H9 (cell line): Measurements from ENCODE around the gene MMEL1. TPM values are rescaled to one million over a fixed set of nuclear protein-coding genes. Genes with fewer than 3 reads are reported as not detected.

ENCODE experiments used
- DNase-seq: peaks from one replicate; pipeline ENCODE4 v3.0.0-alpha.2; 2017
- H2AFZ ChIP-seq: one replicate; pipeline ENCODE4 v1.6.1; 2013; ENCODE audit warnings: mild to moderate bottlenecking, low read length, control low read depth, moderate library complexity
- H2AK5ac ChIP-seq: 2 replicates; pipeline ENCODE4 v1.6.1; 2013; ENCODE audit warnings: low read length, control low read depth, mixed read lengths; ENCODE audit not compliant: insufficient read length
- H2BK120ac ChIP-seq: one replicate; pipeline ENCODE4 v1.6.1; 2013; ENCODE audit warnings: low read depth, mild to moderate bottlenecking, low read length, control low read depth, inconsistent platforms; ENCODE audit not compliant: poor library complexity, severe bottlenecking
- H2BK12ac ChIP-seq: 2 replicates; pipeline ENCODE4 v1.6.1; 2013; ENCODE audit warnings: low read length, control low read depth, mixed read lengths, low read depth; ENCODE audit not compliant: insufficient read length
- H2BK15ac ChIP-seq: 2 replicates; pipeline ENCODE4 v1.6.1; 2013; ENCODE audit warnings: low read depth, low read length, control low read depth
- H2BK20ac ChIP-seq: one replicate; pipeline ENCODE4 v1.6.1; 2013; ENCODE audit warnings: low read depth, mild to moderate bottlenecking, low read length, control low read depth, inconsistent platforms; ENCODE audit not compliant: poor library complexity, severe bottlenecking
- H2BK5ac ChIP-seq: 2 replicates; pipeline ENCODE4 v1.6.1; 2013; ENCODE audit warnings: low read length, control low read depth, mixed read lengths; ENCODE audit not compliant: insufficient read length
- H3K14ac ChIP-seq: 2 replicates; pipeline ENCODE4 v1.6.1; 2013; ENCODE audit warnings: low read length, control low read depth; ENCODE audit not compliant: insufficient read depth
- H3K18ac ChIP-seq: 2 replicates; pipeline ENCODE4 v1.6.1; 2013; ENCODE audit warnings: low read depth, mild to moderate bottlenecking, mixed read lengths, low read length, control low read depth; ENCODE audit not compliant: insufficient read length
- H3K23ac ChIP-seq: 2 replicates; pipeline ENCODE4 v1.6.1; 2013; ENCODE audit warnings: low read length, control low read depth, mixed read lengths, low read depth; ENCODE audit not compliant: insufficient read length
- H3K23me2 ChIP-seq: 2 replicates; pipeline ENCODE4 v1.6.1; 2013; ENCODE audit warnings: low read depth, mild to moderate bottlenecking, mixed read lengths, low read length, control low read depth; ENCODE audit not compliant: insufficient read length, poor library complexity, severe bottlenecking
- H3K27ac ChIP-seq: 2 replicates; pipeline ENCODE4 v1.5.1; 2013; ENCODE audit warnings: low read length, control low read depth, mixed read lengths, low read depth; ENCODE audit not compliant: insufficient read length
- H3K27me3 ChIP-seq: 2 replicates; pipeline ENCODE4 v1.6.1; 2013; ENCODE audit warnings: low read length, control low read depth, inconsistent platforms; ENCODE audit not compliant: insufficient read depth
- H3K4ac ChIP-seq: 2 replicates; pipeline ENCODE4 v1.6.1; 2013; ENCODE audit warnings: low read depth, mild to moderate bottlenecking, control low read depth, inconsistent platforms, low read length, moderate library complexity
- H3K4me1 ChIP-seq: 2 replicates; pipeline ENCODE4 v1.6.1; 2013; ENCODE audit warnings: low read length, control low read depth, inconsistent platforms; ENCODE audit not compliant: insufficient read depth
- H3K4me2 ChIP-seq: 2 replicates; pipeline ENCODE4 v1.6.1; 2013; ENCODE audit warnings: low read length, control low read depth, mixed read lengths; ENCODE audit not compliant: insufficient read length, insufficient read depth
- H3K56ac ChIP-seq: 2 replicates; pipeline ENCODE4 v1.6.1; 2013; ENCODE audit warnings: low read depth, mild to moderate bottlenecking, mixed read lengths, low read length, control low read depth; ENCODE audit not compliant: insufficient read length
- H3K79me1 ChIP-seq: 2 replicates; pipeline ENCODE4 v1.6.1; 2013; ENCODE audit warnings: low read depth, mild to moderate bottlenecking, moderate library complexity, low read length, control low read depth, inconsistent platforms; ENCODE audit not compliant: insufficient read depth, poor library complexity, severe bottlenecking
- H3K79me2 ChIP-seq: 2 replicates; pipeline ENCODE4 v1.6.1; 2013; ENCODE audit warnings: low read length, control low read depth, inconsistent platforms; ENCODE audit not compliant: insufficient read depth
- H3K9ac ChIP-seq: 2 replicates; pipeline ENCODE4 v1.6.1; 2013; ENCODE audit warnings: low read length, control low read depth, mixed read lengths; ENCODE audit not compliant: insufficient read length; ENCODE audit errors: extremely low read depth
- H3K9me3 ChIP-seq: one replicate; pipeline ENCODE4 v1.6.1; 2013; ENCODE audit warnings: low read depth, low read length, inconsistent platforms; ENCODE audit not compliant: control insufficient read depth
- H3T11ph ChIP-seq: one replicate; pipeline ENCODE4 v1.6.1; 2013; ENCODE audit warnings: mild to moderate bottlenecking, low read length, control low read depth, inconsistent platforms
- H4K20me1 ChIP-seq: one replicate; pipeline ENCODE4 v1.6.1; 2013; ENCODE audit not compliant: control insufficient read depth, insufficient read length, insufficient read depth
- H4K5ac ChIP-seq: 2 replicates; pipeline ENCODE4 v1.6.1; 2013; ENCODE audit warnings: low read depth, mild to moderate bottlenecking, mixed read lengths, low read length, control low read depth; ENCODE audit not compliant: insufficient read length
- H4K8ac ChIP-seq: replicated peaks from 2 replicates; pipeline ENCODE4 v1.6.1; 2013; ENCODE audit warnings: low read length, control low read depth, mixed read lengths, low read depth; ENCODE audit not compliant: insufficient read length
- H4K91ac ChIP-seq: 2 replicates; pipeline ENCODE4 v1.6.1; 2013; ENCODE audit warnings: low read depth, mild to moderate bottlenecking, moderate library complexity, mixed read lengths, low read length, control low read depth; ENCODE audit not compliant: insufficient read length
- H3K27ac Mint-ChIP-seq, 3 experiments: 2 replicates in 2 of 3; 3 replicates in 1 of 3; pipeline ENCODE4 v1.8.0; 2020 to 2021; ENCODE audit warnings: mixed read lengths in 3 of 3, mild to moderate bottlenecking in 1 of 3, moderate library complexity in 1 of 3
- H3K27me3 Mint-ChIP-seq: 2 replicates; pipeline ENCODE4 v1.8.0; 2021; ENCODE audit warnings: low read depth, mild to moderate bottlenecking, moderate library complexity, mixed read lengths
- H3K36me3 Mint-ChIP-seq, 3 experiments: 2 replicates in 2 of 3; 3 replicates in 1 of 3; pipeline ENCODE4 v1.8.0; 2020 to 2021; ENCODE audit warnings: low read depth in 3 of 3, mixed read lengths in 3 of 3; ENCODE audit not compliant: insufficient read depth in 1 of 3
- H3K4me1 Mint-ChIP-seq, 2 experiments: 2 replicates each; pipeline ENCODE4 v1.8.0; 2020; ENCODE audit warnings: mixed read lengths in 2 of 2
- H3K4me3 Mint-ChIP-seq, 2 experiments: 2 replicates in 1 of 2; 3 replicates in 1 of 2; pipeline ENCODE4 v1.8.0; 2020 to 2021; ENCODE audit warnings: mild to moderate bottlenecking in 2 of 2, mixed read lengths in 2 of 2, moderate library complexity in 1 of 2
- H3K9me3 Mint-ChIP-seq, 2 experiments: 2 replicates in 1 of 2; 3 replicates in 1 of 2; pipeline ENCODE4 v1.8.0; 2020; ENCODE audit warnings: mild to moderate bottlenecking in 2 of 2, mixed read lengths in 2 of 2, moderate library complexity in 1 of 2
- CTCF ChIP-seq: fragments of 200-600 bp; sonication (generic); conservative IDR thresholded peaks from 3 replicates; pipeline ENCODE4 v1.8.0; 2021; ENCODE audit warnings: antibody characterized with exemption, mild to moderate bottlenecking
- WGBS: extraction: QIAGEN DNeasy Blood & Tissue Kit; methylation state at CpG from one replicate; pipeline ENCODE4 v1.1.7; 2013; ENCODE audit warnings: missing lambda C conversion rate, low lambda C conversion rate, mixed read lengths; ENCODE audit not compliant: insufficient read length; ENCODE audit errors: extremely low coverage; 5-methylcytosine and 5-hydroxymethylcytosine counted together
- total RNA-seq: library from RNA; stranded (reverse); gene quantifications from 2 replicates; pipeline ENCODE4 v1.2.1, GENCODE V29; 2021

The MMEL1 gene
- total RNA-seq, 1 experiment from 2014 or later: 0.42 TPM

- no peak overlapping the region for H3K18ac ChIP-seq
- H3K9ac ChIP-seq: no peak overlapping the region
- no peak overlapping the region for H4K8ac ChIP-seq
- no peaks in the 10 kb centered on the region for H3K4me1 ChIP-seq
- H3K4me1 Mint-ChIP-seq: peaks cover 14 to 32% of the 10 kb centered on the region in 2 experiments
- H3K23me2 ChIP-seq: peaks cover 3% of the 10 kb centered on the region
- no peaks in the 10 kb centered on the region for H3K79me1 ChIP-seq
- no peak overlapping the region for H4K91ac ChIP-seq
- H2AFZ ChIP-seq: no peak overlapping the region
- H2BK15ac ChIP-seq: no peak overlapping the region
- TF ChIP-seq CTCF: no peak
- H3K27ac ChIP-seq: no peak overlapping the region
- WGBS: no CpG with 5 or more reads among the region's 64 CpGs
- H3K9me3 ChIP-seq: no peaks in the 10 kb centered on the region
- no peak overlapping the region for H3K4ac ChIP-seq
- H3K27me3 Mint-ChIP-seq: peaks cover 77% of the 10 kb centered on the region
- no peak overlapping the region for H3K27ac Mint-ChIP-seq
- no peak overlapping the region for H3T11ph ChIP-seq
- DNase-seq: no peak
- H3K9me3 Mint-ChIP-seq: peaks cover 10 to 13% of the 10 kb centered on the region in 2 experiments; a peak in 4 of 5 replicates
- no peak overlapping the region for H2BK12ac ChIP-seq
- no peak overlapping the region for H4K5ac ChIP-seq
- peak overlapping the region; percentile 18 for H3K4me2 ChIP-seq
- H2BK20ac ChIP-seq: no peak overlapping the region
- peak overlapping the region; percentile 29 to 47; a peak in 2 of 5 replicates for H3K4me3 Mint-ChIP-seq
- H2AK5ac ChIP-seq: no peak overlapping the region
- no peak overlapping the region for H3K14ac ChIP-seq
- peaks cover 2% of the 10 kb centered on the region for H4K20me1 ChIP-seq
- peaks cover 0 to 10% (median 7%) of the 10 kb centered on the region in 3 experiments; a peak in 5 of 7 replicates for H3K36me3 Mint-ChIP-seq
- H3K79me2 ChIP-seq: no peaks in the 10 kb centered on the region
- H3K23ac ChIP-seq: no peak overlapping the region
- H2BK5ac ChIP-seq: no peak overlapping the region
- no peak overlapping the region for H2BK120ac ChIP-seq
- peaks cover 22% of the 10 kb centered on the region; the same call in 1 of the 2 replicates for H3K27me3 ChIP-seq
- H3K56ac ChIP-seq: no peak overlapping the region
Observed at GRCh38 chr1:2628933-2629626, 3.7 kb downstream of the MMEL1 start.
